Urinary bladder (tissue), 4 donors: ENCODE data around the gene TPO. TPM values are rescaled to one million over a fixed set of nuclear protein-coding genes. Genes with fewer than 3 reads are reported as not detected.
"Not testable (repeated sequence)": the region's sequence is repeated elsewhere in the genome, so short reads cannot be mapped to it uniquely, and the experiment has no call there.

Source experiments
- DNase-seq: peaks from one replicate; pipeline ENCODE4 v3.0.0-alpha.2; 2015; ENCODE audit errors: extremely low spot score
- H3K27ac ChIP-seq: one replicate; pipeline ENCODE4 v1.5.1; 2013; ENCODE audit warnings: low read depth, mild to moderate bottlenecking, moderate library complexity
- H3K36me3 ChIP-seq: one replicate; pipeline ENCODE4 v1.6.1; 2013; ENCODE audit warnings: mild to moderate bottlenecking, moderate library complexity; ENCODE audit not compliant: insufficient read depth
- H3K4me1 ChIP-seq: one replicate; pipeline ENCODE4 v1.6.1; 2013; ENCODE audit warnings: mild to moderate bottlenecking, moderate library complexity; ENCODE audit not compliant: insufficient read depth
- H3K4me3 ChIP-seq: one replicate; pipeline ENCODE4 v1.5.1; 2013; ENCODE audit warnings: low read depth, low read length
- WGBS: extraction: QIAGEN DNeasy Blood & Tissue Kit; methylation state at CpG from one replicate; pipeline ENCODE4 v1.1.7; 2013; 5-methylcytosine and 5-hydroxymethylcytosine counted together
- polyA plus RNA-seq: library from polyadenylated mRNA; stranded (reverse); fragments of 200-250 nt; gene quantifications from one replicate; pipeline ENCODE4 v1.2.3, GENCODE V29; 2013
- total RNA-seq: library from RNA; depleted of rRNA; stranded (reverse); fragments of >200 nt; gene quantifications from one replicate; pipeline ENCODE4 v1.2.3, GENCODE V29; 2014
- donor health status: healthy with polysubstance abuse.
- donor health status: healthy.

The TPO gene
- total and polyA plus RNA-seq, 2 donors: 0.74 to 5.4 TPM

DNA sequence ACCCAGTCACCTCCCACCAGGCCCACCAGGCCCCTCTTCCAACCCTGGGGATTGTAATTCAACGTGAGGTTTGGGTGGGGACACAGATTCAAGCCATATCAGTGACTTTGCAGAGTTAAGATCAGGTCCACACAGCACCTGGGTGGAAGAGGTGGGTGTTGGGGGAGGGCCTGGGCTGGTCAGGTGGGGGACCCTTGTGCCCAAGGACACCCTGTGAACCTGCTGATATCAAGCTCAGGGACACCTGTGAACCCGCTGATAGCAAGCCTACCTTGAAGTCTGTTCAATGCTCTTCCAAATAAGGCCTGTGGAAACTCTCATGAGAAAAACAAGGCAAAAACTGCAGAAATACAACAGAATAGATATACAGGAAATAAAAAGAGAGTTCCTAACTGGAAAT is 19.9 kb upstream of the TPO start:
- Histone ChIP-seq H3K27ac (no peak overlapping the region), H3K36me3 (no peaks in the 10 kb centered on the region), H3K4me3 (no peak overlapping the region), H3K4me1 (no peaks in the 10 kb centered on the region)
- 89% methylated on average over 2 of the region's 2 CpGs for WGBS
- DNase-seq: no peak

- Histone ChIP-seq H3K36me3 (no peaks in the 10 kb centered on the region), H3K4me3 (no peak overlapping the region), H3K27ac (no peak overlapping the region), H3K4me1 (no peaks in the 10 kb centered on the region)
- DNase-seq: no peak
- WGBS: 80% methylated on average over 7 of the region's 7 CpGs
Observed at GRCh38 chr2:1394709-1395408, 18.4 kb upstream of the TPO start.

DNA sequence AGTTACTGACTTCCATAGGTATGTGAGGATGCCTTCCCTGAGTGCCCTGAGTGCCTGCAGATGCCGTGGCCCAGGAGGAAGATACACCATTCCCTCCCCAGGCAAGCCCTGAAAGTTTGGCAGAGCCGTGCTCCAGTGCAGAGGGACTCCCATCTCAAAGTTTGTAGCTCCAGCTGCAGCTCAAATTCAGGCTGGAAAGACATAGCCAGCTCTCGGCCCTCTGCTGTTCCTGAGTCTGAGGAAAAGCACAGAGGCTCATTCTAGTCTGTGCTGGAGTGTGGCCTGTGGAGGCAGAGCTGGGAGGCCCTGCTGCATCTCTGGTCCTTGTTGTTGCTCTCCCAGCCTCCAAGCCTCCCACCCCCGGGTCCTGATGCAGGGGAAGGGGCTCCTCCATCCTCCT is 15.9 kb upstream of the TPO start:
- Histone ChIP-seq H3K4me1 (no peaks in the 10 kb centered on the region), H3K27ac (no peak overlapping the region), H3K36me3 (no peaks in the 10 kb centered on the region), H3K4me3 (no peak overlapping the region)
- no peak for DNase-seq
- 51% methylated on average over 4 of the region's 4 CpGs for WGBS

DNA sequence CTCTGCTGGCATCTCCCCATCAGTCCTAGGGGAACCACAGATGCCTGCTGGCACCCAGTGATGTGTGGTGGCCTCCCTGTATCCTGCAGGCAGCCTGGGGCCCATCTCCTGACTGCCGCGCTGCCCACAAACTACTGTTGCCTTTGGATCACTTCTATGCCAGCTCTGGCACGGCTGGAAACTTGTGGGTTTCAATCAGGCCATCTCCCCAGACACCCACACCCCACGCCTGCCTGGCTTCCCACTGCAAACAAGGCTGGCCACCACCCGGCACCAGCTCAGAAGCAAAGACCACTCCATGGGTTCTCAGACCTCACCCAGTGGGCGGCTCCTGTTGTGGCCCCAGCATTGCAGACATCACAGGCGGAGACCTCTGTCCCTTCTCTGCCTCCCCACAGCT is 15.1 kb upstream of the TPO start:
- no peaks in the 10 kb centered on the region for H3K36me3 ChIP-seq
- no peak for DNase-seq
- H3K27ac ChIP-seq: no peak overlapping the region
- 87% methylated on average over 7 of the region's 7 CpGs for WGBS
- no peaks in the 10 kb centered on the region for H3K4me1 ChIP-seq
- H3K4me3 ChIP-seq: no peak overlapping the region

- H3K4me3 ChIP-seq: no peak overlapping the region
- H3K4me1 ChIP-seq: no peaks in the 10 kb centered on the region
- no peaks in the 10 kb centered on the region for H3K36me3 ChIP-seq
- WGBS: 61% methylated on average over 8 of the region's 8 CpGs
- no peak overlapping the region for H3K27ac ChIP-seq
- DNase-seq: no peak
Observed at GRCh38 chr2:1400943-1401735, 12.1 kb upstream of the TPO start.

- no peak overlapping the region for H3K27ac ChIP-seq
- no peak overlapping the region for H3K4me3 ChIP-seq
- DNase-seq: no peak
- no peaks in the 10 kb centered on the region for H3K4me1 ChIP-seq
- 75% methylated on average over 9 of the region's 9 CpGs for WGBS
- no peaks in the 10 kb centered on the region for H3K36me3 ChIP-seq
Observed at GRCh38 chr2:1402064-1402463, 11.2 kb upstream of the TPO start.

DNA sequence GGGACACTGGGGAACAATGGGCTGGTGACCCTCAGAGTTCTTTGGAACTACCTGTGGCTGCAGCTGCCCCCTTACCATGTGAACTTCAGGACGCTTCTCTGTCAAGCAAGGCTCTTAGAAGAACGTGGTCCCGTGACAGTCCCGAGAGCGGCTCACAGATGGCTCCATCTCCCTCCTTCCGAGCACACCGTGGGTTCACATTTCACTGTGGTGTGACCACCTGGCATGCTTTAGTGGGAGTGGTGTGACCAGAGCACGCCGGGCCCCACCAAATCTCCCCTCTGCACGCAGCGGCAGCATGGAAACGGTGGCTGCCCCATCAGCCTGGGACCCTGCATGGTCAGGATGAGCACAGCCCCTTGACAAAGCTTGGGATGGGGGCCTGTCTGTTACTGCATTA is 9.7 kb upstream of the TPO start:
- 91% methylated on average over 12 of the region's 12 CpGs for WGBS
- Histone ChIP-seq H3K4me3 (no peak overlapping the region), H3K27ac (no peak overlapping the region), H3K36me3 (no peaks in the 10 kb centered on the region), H3K4me1 (no peaks in the 10 kb centered on the region)
- no peak for DNase-seq

- no peak overlapping the region for H3K27ac ChIP-seq
- no peak for DNase-seq
- H3K4me1 ChIP-seq: no peaks in the 10 kb centered on the region
- no peak overlapping the region for H3K4me3 ChIP-seq
- 88% methylated on average over 1 of the region's 1 CpG for WGBS
- H3K36me3 ChIP-seq: no peaks in the 10 kb centered on the region
Observed at GRCh38 chr2:1405124-1405523, 8.1 kb upstream of the TPO start.

GRCh38 chr2:1405967-1406366 is 7.3 kb upstream of the TPO start:
- no peaks in the 10 kb centered on the region for H3K4me1 ChIP-seq
- DNase-seq: no peak
- H3K27ac ChIP-seq: no peak overlapping the region
- no peak overlapping the region for H3K4me3 ChIP-seq
- H3K36me3 ChIP-seq: no peaks in the 10 kb centered on the region
- WGBS: 76% methylated on average over 3 of the region's 3 CpGs

GRCh38 chr2:1406434-1406833 is 6.8 kb upstream of the TPO start:
- H3K4me1 ChIP-seq: no peaks in the 10 kb centered on the region
- H3K27ac ChIP-seq: no peak overlapping the region
- DNase-seq: no peak
- H3K4me3 ChIP-seq: no peak overlapping the region
- WGBS: 87% methylated on average over 2 of the region's 2 CpGs
- H3K36me3 ChIP-seq: no peaks in the 10 kb centered on the region

GRCh38 chr2:1407950-1408675 is 5.2 kb upstream of the TPO start:
- 64% methylated on average over 16 of the region's 16 CpGs for WGBS
- Histone ChIP-seq H3K4me1 (no peaks in the 10 kb centered on the region), H3K4me3 (no peak overlapping the region), H3K36me3 (no peaks in the 10 kb centered on the region), H3K27ac (no peak overlapping the region)
- DNase-seq: no peak

DNA sequence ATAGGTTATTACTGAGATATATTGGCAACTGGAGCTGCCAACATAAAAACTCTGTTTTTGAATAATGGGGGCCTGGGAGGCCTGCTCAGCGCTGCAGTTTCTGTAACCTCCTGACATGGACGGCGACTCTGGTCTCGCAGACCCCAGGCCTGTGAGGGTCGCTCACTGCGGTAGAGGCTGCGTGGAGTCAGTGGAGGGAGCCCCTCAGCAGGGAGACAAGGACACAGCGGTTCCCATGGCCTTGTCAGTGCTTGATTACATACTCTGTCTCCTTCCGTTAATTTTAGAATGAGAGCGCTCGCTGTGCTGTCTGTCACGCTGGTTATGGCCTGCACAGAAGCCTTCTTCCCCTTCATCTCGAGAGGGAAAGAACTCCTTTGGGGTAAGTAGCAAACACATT is 858 bp downstream of the TPO start:
- DNase-seq: no peak
- H3K4me3 ChIP-seq: no peak overlapping the region
- no peak overlapping the region for H3K27ac ChIP-seq
- H3K36me3 ChIP-seq: no peaks in the 10 kb centered on the region
- 68% methylated on average over 13 of the region's 13 CpGs for WGBS
- no peaks in the 10 kb centered on the region for H3K4me1 ChIP-seq

DNA sequence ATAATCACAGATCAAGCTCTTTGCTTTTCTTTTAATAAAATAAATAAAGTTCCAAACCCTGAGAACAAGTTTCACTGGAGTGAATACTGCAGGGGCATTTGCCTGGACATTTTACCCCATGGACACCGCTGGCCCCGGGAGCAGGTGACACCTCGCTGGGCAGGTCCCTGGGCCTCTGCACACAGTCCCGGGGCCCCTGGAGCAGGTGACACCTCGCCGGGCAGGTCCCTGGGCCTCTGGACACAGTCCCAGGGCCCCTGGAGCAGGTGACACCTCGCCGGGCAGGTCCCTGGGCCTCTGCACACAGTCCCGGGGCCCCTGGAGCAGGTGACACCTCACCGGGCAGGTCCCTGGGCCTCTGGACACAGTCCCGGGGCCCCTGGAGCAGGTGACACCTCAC is 1.6 kb downstream of the TPO start:
- not testable (repeated sequence) for H3K4me1 ChIP-seq, H3K36me3 ChIP-seq, DNase-seq, H3K27ac ChIP-seq, H3K4me3 ChIP-seq
- WGBS: 82% methylated on average over 11 of the region's 11 CpGs

DNA sequence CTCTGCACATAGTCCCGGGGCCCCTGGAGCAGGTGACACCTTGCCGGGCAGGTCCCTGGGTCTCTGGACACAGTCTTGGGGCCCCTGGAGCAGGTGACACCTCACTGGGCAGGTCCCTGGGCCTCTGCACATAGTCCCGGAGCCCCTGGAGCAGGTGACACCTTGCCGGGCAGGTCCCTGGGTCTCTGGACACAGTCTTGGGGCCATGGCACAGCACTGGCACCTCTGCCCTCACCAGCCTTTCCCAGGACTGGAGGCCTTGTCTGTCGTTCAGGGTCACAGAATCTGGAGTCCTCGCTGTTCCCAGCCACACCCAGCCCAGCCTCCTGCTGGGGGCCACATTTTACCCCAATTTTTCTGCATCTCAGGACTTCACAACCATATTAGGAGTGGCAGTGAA is 2.2 kb downstream of the TPO start:
- no peak for DNase-seq
- 75% methylated on average over 6 of the region's 6 CpGs for WGBS
- Histone ChIP-seq H3K4me1 (no peaks in the 10 kb centered on the region), H3K27ac (no peak overlapping the region), H3K36me3 (no peaks in the 10 kb centered on the region), H3K4me3 (no peak overlapping the region)
